HuH-7 (cell line): ENCODE data around the gene KCNS1.
"Not testable (repeated sequence)": the region's sequence is repeated elsewhere in the genome, so short reads cannot be mapped to it uniquely, and the experiment has no call there.

Experiments used
- DNase-seq: peaks from one replicate; pipeline ENCODE4 v3.0.0; 2011; ENCODE audit warnings: low spot score

Gene KCNS1

DNA sequence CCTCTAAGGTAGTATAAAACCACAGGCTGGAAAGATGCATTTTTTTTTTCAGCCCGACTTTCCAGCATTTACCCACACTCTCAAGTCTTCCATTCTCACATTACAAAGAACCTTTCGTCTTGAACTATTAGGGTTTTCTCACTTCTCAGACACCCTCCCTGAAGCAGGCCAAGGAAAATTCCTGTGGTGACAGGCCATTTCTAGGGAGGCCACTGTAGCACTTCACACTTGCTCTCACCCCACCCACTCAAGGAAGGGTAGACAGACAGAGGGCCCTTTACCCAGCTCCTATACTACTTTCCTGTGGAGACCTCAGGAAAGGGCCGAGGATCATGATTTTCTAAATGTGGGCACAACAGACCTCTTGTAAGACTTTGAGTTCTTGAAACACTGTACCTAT, 27.7 kb downstream of the KCNS1 start:
- no peak for DNase-seq

DNA sequence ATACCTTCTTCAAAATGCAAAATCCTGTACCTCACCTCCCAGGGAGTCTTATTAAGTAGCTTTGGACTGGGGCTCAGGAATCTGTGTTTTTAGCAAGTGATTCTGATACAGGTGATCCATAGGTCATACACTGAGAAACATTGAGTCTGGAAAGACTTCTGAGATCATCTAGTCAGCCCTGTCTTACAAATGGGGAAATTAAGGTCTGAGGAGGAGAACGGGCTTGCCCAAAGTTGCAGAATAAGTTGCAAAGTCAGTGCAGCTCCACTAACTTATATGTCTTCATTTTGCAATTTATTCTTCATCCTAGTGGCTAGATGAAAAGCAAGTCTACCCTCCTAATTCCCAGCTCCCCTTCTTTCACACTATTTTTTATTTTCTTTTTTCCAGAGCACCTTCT, 28.9 kb downstream of the KCNS1 start:
- DNase-seq, result no peak

DNA sequence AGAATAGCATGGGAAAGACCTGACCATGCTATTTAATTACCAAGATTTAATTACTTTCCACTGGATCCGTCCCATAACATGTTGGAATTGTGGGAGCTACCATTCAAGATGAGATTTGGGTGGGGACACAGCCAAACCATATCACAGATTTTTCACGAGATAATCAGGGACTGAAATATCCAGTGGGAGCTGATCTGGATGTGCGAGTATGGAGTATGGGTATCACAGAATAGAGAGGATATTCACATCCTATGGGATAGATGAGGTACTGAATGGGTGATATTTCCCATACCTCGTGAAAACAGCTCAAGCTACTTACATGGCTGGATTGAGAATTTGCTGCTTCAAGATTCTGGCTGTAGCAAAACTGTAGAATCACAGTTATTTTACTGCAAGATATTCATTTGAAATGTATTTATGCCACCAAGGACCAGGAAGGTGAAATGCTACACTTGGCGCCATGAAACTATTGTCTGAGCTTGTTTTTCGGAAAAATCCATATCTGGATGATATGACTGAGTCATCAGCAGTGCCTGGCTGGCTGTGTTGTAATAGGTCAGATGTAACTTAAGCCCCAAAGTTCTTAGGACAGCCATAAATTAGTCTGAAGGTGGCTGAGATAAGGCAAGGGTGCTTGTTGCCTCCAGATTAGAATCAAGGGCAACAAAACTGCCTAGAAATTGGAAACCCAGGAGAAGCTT, 29.8 kb downstream of the KCNS1 start:
- no peak for DNase-seq

DNA sequence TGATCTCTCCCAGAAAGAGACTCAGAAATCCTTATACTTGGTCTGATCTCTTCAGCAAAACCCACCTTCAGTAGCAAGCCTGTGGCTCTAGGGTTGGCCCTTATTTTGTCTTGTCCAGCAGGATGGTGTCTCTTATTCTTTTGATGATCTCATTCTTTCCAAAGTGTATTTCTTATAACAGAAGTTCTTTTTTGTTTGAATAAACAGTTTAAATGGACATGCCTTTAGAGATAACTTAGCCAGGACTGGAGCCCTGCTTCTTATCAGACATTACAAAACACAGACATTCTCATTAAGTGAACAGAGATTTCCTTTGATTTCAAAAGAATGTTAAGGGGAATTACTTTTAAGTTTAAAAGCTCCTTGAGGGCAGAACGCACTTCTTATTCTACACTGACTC, 31.7 kb downstream of the KCNS1 start:
- no peak for DNase-seq

DNA sequence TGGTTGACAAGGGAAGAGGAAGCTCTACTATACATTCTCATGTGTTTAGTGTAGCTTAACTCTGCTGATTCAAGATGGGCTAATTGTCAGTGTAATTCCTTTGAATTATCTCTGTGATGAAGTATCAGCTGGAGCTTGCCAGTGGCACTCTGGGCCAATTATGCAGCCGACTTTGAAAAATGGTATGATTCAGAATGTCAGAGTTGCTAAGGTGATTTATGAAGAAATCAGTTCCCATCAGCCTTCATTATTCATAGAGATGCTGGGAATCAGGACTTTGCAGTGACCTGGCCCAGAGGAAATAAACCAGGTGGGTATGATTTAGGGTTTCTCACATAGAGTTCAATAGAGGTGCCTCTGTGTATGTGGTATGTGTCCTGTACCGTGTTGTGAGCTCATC, 33.4 kb downstream of the KCNS1 start:
- no peak for DNase-seq

DNA sequence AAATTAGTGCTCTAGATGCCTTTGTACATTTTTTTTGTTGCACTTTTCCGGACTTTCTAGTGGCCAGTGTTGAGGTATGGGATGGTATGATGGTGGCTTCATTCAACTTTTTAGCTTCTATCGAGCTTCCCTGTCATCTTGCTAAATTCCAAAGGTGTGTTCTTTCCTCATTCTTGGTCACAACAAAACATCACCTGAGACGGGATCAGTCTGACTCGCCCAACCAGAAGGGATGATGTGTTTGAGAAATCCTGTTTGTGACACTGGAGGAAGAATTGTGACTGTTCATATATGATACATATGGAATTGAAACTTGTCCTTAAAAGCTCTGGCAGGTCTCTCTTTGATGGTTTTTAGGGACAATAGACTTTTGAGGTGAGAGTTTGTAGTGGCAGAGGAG, 33.8 kb downstream of the KCNS1 start:
- DNase-seq, result no peak

DNA sequence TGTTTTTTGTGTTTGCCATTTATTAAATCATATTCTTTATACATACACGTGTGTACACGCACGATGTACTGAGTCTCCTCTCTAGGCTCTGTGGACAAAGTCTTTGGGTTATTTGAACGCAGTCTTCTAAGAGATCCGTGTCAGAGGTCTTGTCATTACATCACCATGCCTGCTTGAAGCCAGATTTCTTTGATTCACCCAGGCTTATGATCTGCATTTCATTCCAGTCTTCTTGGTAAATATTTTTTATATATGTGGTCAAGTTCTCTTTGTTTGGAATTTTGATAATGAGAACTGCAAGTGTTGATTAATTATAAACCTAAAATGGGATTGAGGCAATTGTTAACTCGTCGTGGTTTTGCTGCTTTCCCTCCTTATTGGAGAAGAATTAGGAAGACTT, 34.6 kb downstream of the KCNS1 start:
- DNase-seq, result no peak

DNA sequence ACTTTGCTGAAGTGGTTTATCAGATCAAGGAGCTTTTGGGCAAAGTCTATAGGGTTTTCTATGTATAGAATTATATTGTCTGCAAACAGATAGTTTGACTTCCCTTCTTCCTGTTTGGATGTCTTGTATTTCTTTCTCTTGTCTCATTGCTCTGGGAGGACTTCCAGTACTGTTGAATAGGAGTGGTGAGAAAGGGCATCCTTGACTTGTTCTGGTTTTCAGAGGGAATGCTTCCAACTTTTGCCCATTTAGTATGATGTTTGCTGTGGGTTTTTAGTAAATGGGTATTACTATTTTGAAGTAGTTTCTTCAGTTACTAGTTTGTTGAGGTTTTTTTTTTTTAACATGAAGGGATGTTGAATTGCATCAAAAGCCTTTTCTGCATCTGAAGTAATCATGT, 36.1 kb downstream of the KCNS1 start:
- DNase-seq, result no peak

DNA sequence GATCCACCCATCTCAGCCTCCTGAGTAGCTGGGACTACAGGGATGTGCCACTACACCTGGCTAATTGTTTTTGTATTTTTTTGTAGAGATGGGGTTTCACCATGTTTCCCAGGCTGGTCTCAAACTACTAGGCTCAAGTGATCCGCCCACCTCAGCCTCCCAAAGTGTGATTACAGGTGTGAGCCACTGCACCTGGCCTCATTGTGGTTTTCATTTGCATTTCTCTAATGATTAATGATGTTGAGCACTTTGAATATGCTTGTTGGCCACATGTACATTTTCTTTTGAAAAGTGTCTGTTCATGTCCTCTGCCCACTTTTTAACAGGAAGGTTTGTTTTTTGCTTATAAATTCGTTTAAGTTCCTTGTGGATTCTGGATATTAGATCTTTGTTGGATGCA, 37.8 kb downstream of the KCNS1 start:
- not testable (repeated sequence) for DNase-seq

DNA sequence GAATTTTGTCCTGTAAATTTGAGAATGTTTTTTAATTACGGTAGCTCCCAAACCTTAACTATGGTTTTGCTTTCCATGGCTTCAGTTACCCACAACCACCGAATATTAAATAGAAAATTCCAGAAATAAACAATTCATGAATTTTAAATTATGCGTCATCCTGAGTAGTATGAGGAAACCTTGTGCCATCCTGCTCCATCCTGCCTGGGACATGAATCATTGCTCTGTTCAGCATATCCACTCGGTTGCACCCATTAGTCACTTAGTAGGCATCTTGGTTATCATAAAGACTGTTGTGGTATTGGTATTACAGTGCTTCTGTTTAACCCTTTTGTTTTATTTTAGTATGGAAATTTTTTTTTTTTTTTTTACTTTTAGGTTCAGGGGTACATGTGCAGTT, 39.7 kb downstream of the KCNS1 start:
- DNase-seq, result no peak

DNA sequence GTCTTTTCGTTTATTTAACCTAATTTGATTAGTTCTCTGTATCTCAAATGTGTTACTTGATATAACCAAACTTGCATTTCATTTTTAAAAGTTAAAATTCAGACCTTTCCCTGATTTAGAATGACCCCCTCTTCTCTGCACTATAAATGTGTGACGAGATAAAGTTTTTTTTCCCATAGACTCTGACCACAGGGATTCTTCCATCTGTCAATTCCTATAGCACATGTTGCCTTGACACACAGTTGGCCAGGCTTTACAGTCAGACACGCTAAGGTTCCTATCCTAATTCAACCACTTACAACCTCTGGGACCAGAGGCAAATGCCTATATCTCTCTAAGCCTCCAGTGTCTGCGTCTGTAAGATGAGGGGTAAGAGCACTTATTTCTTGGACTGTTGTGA, 40.6 kb downstream of the KCNS1 start:
- DNase-seq, result no peak

DNA sequence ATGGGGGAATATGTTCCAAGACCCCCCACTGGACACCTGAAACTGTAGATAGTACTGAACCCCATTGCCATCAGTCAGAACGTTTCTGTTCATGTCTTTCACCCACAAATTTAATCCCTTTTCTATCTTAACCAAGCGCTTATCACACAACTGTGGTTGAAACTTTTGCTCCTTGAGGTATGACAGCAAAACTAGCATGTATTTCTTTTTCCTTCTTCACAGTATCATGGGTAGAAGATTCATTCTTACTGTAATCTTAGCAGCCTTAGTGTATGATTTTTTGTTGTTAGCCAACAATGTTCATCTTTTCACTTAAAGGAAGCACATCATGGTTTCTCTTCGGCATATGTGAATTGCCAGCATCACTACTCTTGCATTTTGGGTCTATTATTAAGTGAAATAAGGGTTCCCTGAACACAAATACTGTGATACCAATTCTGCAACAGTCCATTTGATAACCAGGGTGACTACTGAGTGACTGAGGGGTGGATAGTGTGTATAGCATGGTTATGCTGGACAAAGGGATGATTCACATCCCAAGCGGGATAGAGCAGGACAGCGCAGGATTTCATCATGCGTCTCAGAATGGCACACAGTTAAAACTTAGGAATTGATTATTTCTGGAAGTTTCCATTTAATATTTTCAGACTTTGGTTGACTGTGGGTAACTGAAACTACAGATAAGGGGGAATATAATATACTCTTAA, 41.8 kb downstream of the KCNS1 start:
- no peak for DNase-seq

DNA sequence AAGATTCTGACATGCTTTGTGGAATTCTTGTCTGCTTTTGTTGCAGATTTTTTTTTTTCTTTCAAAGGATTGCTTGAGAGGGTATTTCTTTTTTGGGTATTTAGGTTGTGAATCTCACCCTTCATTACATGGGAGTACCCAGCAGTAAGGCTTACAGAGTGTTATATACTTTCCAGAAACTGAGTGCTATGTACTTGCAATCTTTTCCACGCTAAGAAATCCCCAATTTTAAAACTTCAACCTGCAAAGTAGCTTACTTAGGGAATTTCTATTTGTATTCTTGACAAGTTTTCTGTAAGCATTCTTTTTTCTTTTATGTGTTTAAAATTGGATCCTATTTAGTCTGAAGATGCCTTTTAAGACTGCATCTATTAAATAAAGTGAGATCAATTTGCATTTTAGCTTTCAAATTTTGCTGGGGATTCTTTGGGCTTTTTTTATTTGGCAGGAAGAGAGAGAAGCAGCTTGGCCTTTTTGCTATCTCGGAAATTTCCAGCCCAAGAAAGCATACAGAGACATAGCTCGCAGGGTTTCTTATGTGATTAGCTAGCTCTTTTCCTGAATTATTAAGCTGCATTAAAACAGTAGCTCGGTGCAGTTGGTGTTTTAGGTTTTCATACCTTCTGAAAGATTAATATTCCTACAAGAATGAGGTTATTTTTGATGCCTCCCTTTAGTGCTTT, 42.6 kb downstream of the KCNS1 start:
- no peak for DNase-seq

DNA sequence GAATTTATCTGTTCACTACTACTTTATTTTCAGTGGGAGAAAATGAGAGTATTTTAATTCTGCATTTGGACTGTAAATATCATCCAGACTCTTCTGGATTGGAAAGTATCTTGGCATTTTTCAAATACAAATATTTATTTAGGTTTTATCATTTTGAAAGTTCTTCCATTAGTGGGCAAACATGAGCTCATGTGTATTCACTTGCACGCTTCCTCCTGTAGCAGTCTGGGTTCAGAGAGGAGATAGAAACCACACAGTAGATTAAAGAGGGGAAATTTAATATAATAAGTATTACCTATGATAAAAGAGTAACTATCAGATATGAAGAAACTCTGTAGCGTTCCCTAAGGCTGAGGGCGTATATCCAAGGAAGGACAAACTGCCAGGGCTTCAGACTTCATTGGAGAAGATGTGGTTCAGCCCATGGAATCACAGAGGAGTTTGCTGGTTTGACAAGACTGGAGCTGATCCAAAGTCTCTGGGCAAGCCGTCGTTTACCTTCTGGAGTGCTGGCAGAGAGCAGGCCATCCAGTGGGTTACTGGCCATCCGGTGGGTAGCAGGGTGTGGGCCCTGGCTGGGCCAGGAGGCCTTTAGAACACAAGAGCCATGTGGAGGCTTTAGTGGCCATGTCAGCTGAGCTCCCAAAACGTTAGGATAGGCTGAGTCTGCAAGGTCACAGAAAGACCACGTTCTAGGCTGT, 44.3 kb downstream of the KCNS1 start:
- no peak for DNase-seq

DNA sequence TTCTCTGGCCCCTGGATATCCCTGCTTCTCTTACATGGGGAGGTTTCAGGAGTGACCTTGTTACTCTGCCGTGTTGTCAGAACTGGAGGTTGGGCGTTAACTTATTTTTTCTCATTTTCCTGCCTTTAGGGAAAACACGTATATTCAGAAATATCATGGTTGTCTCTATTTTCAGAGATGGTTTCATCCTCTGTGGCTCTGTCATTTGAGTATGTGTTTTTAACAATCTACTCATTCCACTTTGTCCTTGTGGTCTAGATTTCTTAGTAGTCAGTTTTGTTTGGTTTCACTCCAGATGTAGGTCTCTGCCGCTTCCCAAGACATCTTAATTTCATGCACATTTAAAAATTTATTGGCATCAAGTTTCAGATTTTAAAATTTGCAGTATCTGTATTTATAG, 45.9 kb downstream of the KCNS1 start:
- no peak for DNase-seq

DNA sequence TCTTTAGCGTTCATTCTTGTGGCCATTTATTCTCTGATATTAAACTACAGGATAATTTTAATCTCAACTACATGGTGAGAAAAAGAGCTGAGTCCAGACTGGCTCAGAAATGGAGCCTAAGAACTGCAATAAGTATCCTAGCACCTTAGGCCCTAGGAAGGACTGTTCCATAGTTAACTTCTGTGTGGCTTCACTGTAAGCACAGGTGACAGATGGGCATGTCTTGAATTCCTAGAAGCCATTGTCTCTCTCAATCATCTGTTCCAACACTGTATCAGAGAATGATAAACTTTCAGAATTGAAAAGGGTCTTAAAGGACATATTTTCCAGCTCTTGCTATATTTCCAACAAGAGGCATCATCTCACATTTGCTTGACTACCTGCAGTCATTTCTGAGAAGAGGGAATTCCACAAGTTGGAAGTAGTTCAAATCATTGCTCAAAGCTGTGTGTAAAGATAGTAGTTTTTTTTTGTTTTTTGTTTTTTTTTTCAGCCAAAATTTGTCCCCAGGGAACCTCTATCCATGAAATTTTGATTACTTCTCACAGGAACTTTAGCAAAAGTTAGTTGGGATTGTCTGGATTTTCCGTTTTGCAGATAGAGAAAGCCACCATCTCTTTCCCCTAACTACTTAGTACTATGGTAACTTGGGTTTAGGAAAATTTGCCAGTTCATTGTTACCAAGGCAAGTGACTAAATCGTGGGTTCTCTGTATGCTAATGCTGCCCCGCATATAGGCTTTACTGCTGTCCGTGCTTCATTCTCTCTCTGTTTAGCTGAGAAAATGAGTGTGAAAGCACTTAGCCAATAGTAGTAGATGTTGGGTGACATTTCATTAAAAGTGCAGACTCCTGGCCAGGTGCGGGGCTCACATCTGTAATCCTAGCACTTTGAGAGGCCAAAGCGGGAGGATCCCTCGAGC, 47.2 kb downstream of the KCNS1 start:
- no peak for DNase-seq

DNA sequence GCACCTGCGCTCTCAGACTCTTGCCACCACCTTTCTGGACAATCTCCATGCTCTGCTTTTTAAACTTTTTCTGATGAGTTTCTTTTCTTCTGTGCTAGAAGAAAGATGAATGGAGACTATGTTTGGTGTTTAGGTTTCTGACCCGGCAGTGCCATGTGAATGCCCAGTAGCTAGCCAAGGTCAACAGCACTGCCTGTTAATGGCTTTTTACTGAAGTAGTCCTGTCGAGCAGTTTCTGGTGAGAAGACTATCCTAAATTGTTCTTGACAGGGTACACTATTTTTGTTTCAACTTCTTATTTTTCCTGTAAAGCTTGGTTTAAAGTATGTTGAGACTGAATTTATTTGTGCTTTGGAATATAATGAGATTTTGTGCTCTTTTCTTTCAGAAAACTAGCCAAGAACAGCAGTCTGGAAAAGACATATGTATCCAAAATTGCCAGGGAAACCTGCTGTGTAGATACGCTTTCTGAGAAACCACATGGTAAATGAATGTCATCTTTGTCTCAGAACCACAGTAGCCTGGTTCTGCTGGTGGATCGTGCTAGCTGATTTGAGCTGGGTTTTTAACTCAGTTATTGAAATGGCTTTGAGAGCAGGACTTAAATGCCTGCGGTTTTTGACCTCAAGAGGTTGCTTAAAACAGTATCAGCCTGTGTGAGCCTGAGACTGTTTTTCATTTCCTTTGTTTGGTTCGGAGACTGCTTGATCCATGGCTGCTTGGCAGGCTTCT, 48.1 kb downstream of the KCNS1 start:
- no peak for DNase-seq

DNA sequence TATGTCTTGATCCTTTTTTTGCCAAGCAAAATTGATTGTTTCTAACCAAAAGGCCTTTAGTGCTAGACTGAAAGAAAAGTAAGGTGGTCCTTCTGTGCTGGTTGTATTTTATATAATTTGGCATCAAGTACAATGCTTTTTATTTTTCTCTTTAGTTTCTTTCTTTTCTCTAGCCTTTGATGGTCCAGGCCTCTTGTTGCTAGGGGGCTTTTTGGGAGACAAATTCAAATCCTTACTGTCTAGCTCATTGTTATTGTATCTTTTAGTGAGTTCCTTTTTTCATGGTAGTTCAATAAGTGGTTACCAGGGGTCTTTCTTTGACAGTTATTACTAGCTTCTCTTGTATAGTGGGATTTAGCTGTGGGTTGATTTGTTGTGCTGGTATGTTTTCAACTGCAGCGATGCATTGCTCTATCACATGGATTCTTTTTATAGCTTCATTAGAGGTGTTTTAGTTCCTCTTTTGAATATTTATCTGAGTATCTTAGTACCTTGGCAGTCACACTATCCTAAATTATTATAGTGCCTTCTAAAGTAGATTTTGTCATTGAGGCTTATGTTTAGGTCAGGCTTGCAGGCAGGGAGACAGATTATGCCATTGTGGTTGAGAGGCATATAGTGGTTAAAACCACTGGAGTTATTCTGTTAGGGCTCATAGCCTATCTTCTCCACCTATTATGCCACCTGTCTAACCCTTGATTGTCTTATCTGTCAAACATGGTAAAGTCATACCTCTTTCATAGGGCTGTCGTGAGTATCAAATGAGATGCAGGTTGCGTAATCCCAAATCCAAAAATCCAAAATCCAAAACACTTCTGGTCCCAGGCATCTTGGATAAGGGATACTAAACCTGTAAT, 49.5 kb downstream of the KCNS1 start:
- DNase-seq, result no peak

DNA sequence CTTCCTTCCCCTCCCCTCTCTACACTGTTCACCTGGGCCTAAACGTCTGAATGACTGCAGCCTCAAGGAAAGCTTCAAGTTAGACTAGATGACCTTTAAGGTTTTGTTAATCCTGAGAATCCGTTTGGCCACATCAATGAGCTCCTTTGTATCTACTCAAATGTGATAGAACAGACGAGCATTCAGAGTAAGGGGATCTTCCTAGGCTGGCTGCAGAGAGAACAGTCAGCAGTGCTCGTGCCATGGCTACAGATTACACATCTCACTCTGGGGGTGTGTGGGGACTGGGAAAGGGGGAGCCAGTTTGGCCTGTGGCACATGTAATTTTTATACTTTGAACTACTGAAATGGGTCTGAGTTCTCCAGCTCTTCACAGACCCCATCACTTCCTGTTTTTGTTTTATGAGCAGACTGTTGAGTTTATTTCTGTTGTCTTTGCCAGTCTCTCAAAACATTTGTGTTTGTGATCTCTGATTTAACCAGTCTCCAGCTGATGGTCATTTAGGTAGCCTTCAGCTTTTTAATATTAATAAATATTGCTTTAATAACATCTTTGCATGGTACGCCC, 50.9 kb downstream of the KCNS1 start:
- DNase-seq, result no peak

DNA sequence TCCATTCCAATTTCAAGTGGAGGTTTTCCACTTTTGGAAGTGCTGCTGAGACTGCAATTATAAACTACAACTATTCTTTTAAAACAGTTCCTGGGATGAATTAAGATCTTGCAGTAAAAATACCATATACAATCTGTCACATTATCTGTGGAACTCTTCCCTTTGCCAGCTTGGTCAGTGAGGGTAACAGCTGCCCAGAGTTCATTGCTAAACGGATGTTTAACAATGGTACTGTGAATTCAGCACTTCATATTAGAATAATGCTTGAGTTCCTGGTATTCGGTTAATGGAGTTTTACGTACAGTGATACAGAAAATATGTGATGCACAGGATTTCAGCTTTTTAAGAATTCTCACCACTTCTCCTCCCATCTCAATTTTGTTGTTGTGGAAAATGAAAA, 51.5 kb downstream of the KCNS1 start:
- DNase-seq, result no peak
